NB4 (cell line): ENCODE results near the gene ZNF691.

Experiments
- DNase-seq: peaks from one replicate; pipeline ENCODE4 v3.0.0; 2010; ENCODE audit warnings: low read depth
- H3K4me3 ChIP-seq: one replicate; pipeline ENCODE4 v1.5.1; 2011; ENCODE audit warnings: mild to moderate bottlenecking, low read depth, low read length, moderate library complexity
- MAX ChIP-seq: IDR thresholded peaks from 2 replicates; pipeline ENCODE4 v1.6.1; 2011; ENCODE audit warnings: low read depth, low read length
- MYC ChIP-seq: IDR thresholded peaks from 2 replicates; pipeline ENCODE4 v1.6.1; 2011; ENCODE audit warnings: low read depth, low read length
- POLR2A ChIP-seq: IDR thresholded peaks from 2 replicates; pipeline ENCODE4 v1.6.1; 2011; ENCODE audit warnings: mild to moderate bottlenecking; ENCODE audit not compliant: insufficient read length; ENCODE audit errors: extremely low read depth
- TF ChIP-seq, protein P1 (sequence below): IDR thresholded peaks from one replicate; pipeline ENCODE4 v1.5.1; 2012; ENCODE audit warnings: low read depth, low read length

Gene ZNF691

GRCh38 chr1:42830631-42831030 is 15.8 kb upstream of the ZNF691 start:
- DNase-seq = no peak
- H3K4me3 ChIP-seq = no peak overlapping the region
- TF ChIP-seq MYC = no peak
- TF ChIP-seq, protein P1, sequence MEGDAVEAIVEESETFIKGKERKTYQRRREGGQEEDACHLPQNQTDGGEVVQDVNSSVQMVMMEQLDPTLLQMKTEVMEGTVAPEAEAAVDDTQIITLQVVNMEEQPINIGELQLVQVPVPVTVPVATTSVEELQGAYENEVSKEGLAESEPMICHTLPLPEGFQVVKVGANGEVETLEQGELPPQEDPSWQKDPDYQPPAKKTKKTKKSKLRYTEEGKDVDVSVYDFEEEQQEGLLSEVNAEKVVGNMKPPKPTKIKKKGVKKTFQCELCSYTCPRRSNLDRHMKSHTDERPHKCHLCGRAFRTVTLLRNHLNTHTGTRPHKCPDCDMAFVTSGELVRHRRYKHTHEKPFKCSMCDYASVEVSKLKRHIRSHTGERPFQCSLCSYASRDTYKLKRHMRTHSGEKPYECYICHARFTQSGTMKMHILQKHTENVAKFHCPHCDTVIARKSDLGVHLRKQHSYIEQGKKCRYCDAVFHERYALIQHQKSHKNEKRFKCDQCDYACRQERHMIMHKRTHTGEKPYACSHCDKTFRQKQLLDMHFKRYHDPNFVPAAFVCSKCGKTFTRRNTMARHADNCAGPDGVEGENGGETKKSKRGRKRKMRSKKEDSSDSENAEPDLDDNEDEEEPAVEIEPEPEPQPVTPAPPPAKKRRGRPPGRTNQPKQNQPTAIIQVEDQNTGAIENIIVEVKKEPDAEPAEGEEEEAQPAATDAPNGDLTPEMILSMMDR = no peak
- no peak for TF ChIP-seq POLR2A
- no peak for TF ChIP-seq MAX

DNA sequence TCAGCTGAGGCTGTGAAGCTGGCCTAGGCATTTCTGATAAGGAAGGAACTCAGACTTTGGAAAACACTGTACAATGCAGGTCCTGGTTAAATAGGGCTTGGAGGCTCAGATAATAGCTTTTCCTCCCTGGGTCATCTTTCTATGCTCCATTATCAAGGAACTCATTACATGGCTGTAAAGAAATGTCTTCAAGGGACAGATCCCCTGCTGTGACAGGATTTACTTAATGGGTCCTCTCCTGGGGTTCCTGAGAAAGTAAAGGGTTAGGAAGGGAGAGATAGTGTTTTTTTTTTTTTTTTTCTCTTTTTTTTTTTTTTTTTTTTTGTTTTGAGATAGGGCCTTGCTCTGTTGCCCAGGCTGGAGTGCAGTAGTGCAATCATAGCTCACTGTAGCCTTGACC is 15.1 kb upstream of the ZNF691 start:
- no peak for DNase-seq
- no peak overlapping the region for H3K4me3 ChIP-seq
- TF ChIP-seq POLR2A (no peak), MAX (no peak), MYC (no peak)
- TF ChIP-seq, protein P1 = no peak

DNA sequence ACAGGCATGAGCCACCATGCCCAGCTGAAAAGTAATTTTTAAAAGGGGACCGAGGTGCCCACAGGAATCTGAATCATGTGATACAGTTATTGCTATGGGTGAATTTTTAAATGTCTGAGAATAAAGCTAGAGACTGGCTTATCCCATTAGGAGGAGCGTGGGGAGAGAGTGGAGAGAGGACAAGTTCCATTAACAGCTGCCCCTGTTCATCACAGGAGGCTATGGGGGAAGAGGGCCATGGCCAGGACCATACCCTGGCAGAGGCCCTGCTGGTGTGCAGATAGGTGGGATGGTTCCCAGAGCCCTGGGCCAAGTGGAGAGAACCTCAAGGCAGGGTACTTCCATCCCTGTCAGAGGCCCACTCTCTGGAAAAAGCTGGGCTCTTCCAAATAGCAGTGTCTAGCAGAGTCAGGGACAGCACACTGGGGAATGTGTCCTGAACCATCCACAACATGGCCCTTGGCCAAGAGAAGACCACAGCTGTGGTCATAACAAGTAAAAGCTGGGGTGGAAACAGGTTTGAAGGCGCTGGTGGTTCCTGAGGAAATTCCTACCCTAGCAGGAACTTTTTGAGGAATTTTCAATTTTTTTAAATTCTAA is 13.7 kb upstream of the ZNF691 start:
- no peak overlapping the region for H3K4me3 ChIP-seq
- DNase-seq = no peak
- TF ChIP-seq MYC = no peak
- TF ChIP-seq POLR2A = no peak
- TF ChIP-seq MAX = no peak

DNA sequence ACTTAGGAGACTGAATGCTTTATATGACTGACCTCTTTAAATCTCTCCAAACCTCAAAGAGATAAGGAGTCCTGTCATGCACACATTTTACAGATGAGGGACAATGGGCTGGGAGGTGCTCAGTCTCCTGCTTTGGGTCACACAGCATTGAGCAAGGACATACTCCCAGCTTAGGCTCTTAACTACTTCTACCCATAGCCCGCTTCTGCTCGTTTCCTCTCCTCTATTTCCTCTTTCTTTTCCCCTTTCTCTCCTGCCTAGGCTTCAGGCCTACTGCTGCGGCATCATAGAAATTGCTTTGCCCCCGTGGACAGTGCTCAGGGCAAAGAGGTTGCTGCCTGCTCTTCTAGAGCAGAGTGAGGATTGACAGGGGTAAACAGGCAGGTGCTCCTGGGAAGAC is 12.4 kb upstream of the ZNF691 start:
- TF ChIP-seq MAX = no peak
- TF ChIP-seq, protein P1 = no peak
- TF ChIP-seq POLR2A = no peak
- TF ChIP-seq MYC = no peak
- H3K4me3 ChIP-seq = no peak overlapping the region
- DNase-seq = peak; percentile 20

DNA sequence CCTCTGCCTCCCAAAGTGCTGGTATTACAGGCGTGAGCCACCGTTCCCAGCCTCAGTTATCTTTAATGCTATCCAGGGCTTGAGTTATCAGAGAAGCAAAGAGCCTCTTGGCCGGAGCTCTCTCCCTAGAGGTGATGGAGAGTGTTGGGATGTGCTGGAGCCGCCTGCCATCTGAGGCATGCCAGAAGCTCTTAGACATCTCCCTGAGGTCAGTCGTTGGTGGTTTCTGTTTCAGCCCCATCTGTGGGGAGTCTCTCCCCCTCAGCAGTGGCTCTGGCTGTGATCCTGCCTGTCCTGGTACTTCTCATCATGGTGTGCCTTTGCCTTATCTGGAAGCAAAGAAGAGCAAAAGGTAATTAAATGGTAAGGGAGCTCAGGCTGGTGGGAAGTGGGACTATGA is 11.6 kb upstream of the ZNF691 start:
- H3K4me3 ChIP-seq = no peak overlapping the region
- TF ChIP-seq POLR2A (no peak), MAX (no peak)
- DNase-seq = no peak

DNA sequence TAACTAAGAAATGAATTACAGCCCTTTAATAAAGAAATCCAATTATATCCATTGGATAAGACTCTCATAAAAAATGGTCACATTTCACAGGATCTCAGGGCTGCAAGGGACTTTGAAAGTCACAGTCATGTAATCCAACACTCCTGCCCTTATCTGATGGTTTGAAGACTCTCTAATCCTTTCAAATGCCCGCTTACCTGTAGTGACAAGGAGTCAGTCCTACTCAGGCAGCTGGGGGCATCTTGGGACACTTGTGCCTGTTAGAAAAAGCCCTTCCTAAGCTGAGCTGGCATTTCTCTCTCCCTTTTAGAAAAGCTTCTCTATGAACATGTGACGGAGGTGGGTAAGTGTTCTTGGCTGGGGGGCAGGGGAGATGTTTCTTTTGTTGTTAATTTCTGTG is 11.0 kb upstream of the ZNF691 start:
- no peak for DNase-seq
- no peak overlapping the region for H3K4me3 ChIP-seq

More for the DNA sequence above, 11.0 kb upstream of the ZNF691 start:
- TF ChIP-seq MAX = no peak
- TF ChIP-seq POLR2A = no peak
- TF ChIP-seq, protein P1 = no peak
- no peak for TF ChIP-seq MYC
